NCI-H2196 (cell line): ENCODE results near the gene SHLD1.

Experiments used
- DNase-seq: peaks from one replicate; lab custom pipeline; 2025; ENCODE audit not compliant: unreplicated experiment; lab: John Stamatoyannopoulos, UW

Gene SHLD1

GRCh38 chr20:5888041-5888440, 137.8 kb downstream of the SHLD1 start:
- no peak for DNase-seq

DNA sequence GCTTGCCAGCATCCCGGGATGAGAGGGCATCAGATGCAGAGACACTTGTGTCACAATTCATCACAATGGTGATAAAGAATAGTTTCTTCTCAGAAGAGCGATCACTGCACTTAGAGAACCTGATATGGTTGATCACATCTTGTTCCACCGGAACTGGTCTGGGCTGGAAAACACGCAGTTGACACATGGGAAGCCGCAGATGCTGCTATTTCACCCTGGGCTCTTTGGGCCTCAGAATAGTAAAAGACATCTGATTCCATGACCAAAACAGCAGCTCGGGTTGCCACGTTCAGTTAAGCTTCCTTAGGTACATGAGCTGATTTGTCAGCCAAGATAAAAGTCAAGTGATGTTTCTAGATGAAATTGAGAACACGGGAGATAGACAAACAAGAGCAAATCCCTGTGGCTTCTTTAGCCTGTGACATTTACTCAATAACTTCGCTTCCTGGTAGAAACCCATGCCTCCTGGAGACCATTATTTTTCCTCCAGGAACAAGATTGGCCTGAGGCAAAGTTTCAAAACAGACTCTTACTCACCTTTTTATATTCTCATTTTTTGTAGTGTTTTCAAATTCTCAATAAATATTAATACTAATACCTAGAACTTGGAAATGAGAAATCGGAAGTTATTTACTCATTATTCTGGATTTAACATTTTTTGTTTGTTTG, 140.7 kb downstream of the SHLD1 start:
- peak; percentile 63 for DNase-seq

DNA sequence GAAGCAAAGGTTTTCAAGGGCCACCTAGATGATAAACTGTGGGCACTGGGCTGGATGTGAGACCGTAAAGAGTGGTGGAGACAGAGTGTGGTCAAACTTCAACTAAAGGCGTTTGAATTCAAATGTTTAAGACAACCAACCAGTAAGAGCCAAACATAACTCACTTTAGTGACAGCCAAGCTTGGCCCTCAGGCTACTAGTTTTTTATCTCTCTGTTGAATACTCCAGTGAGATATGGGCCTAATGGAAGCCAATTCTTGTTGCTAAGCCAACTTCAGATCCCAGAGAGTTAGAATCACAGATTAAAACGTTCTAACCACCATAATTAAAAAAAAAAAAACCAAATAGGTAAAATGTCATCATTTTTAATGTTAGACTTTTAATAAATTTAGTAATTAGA, 142.9 kb downstream of the SHLD1 start:
- no peak for DNase-seq

GRCh38 chr20:5893621-5894020, 143.4 kb downstream of the SHLD1 start:
- DNase-seq = no peak

GRCh38 chr20:5895626-5896025, 145.4 kb downstream of the SHLD1 start:
- no peak for DNase-seq

- DNase-seq = no peak
These were observed 149.2 kb downstream of the SHLD1 start for GRCh38 chr20:5899444-5899843.

DNA sequence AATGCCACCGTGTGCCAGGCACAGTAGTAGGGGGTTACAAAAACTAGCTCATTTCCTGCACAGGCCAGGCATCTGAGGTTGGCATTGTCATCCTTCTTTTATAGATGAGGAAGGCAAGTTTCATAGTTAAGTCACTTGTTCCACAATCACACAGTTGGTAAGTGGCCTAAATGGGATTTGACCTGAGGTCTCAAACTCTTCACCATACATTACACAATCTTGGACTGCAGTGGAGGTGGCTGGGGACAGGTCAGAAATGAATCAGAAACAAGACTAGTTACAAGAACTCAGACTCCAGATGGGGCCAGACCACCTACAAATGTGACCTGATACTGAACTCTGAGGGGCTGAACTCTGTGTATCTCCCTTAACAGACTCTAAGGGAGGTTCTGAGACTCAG, 150.7 kb downstream of the SHLD1 start:
- DNase-seq = no peak

- DNase-seq = no peak
These were observed 158.8 kb downstream of the SHLD1 start for GRCh38 chr20:5908981-5909380.

DNA sequence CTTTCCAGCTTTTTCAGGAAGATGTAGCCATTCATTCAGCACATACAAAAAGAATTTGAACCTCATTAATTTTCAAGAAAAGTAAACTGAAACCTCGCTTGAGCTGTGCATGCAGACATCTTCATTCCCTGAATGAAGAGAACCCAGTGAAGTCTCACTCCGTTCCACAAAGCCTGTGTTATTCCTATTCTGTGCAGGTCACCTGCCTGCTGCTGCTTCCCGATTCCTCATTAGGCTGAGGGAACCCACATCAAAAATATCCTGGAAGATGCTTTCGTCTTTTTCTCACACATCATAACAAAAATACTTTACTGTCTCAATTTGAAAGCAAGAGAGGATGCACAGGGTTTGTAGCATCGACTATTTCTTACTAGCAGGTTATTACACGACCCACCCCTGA, 160.0 kb downstream of the SHLD1 start:
- DNase-seq = no peak

DNA sequence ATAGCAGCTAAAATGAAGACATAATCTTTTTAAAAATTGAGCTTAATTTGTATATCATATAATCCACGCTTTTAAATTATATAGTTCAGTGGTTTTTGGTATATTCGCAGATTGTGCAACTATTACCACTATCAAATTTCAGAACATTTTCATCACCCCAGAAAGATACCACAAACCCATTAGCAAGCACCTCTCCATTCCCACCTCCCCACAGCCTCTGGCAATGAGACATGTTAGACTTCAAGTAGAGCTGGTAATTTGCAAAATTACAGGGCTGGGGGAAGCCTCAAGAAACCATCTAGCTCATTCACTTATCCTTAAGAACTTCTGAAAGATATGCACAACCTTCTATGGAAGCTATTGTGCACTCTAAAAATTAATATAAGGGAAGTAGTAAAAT, 163.0 kb downstream of the SHLD1 start:
- DNase-seq = no peak
